Fibroblast of upper back skin (primary cell): ENCODE results near the gene DARS1.
"Not testable (repeated sequence)": the region's sequence is repeated elsewhere in the genome, so short reads cannot be mapped to it uniquely, and the experiment has no call there.

Experiments
- DNase-seq: peaks from one replicate; pipeline ENCODE4 v3.0.0-alpha.2; 2013

DARS1 gene

DNA sequence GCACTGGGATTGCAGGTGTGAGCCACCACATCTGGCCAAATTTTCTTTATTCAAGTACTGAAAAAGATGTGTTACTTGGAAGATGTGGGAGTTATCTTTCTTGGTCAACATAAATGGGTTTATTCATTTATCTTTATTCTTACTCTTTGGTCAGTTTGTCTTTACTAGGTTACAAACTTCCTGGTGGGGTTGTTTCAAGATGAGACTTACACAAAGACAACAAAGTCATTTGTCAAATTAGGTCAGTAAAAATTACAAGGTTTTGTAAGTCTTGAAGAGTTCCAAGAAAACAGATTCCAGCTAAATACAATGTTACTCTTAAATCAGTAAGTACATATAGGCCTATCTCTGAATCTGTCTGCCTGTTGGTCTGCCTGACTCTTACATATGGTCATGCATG is 48.9 kb downstream of the DARS1 start:
- DNase-seq, result no peak

DNA sequence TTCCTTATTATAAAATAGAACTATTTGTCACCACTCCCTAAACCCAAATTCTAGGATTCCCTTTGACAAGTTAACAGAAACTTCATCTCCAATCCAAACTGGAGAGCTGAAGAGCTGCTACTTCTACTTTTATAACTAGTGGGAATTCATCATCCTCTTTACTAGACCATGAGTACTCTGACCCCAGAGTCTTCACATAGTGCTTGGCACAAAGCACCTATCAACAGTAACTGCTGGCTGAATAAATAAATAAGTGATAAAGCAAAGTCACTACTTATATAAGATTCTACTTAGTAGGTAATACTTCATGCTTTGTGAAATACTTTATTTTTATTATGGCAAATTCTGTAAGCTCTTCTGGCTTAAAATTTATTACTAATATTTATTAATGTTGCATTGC is 49.5 kb downstream of the DARS1 start:
- DNase-seq, result no peak

DNA sequence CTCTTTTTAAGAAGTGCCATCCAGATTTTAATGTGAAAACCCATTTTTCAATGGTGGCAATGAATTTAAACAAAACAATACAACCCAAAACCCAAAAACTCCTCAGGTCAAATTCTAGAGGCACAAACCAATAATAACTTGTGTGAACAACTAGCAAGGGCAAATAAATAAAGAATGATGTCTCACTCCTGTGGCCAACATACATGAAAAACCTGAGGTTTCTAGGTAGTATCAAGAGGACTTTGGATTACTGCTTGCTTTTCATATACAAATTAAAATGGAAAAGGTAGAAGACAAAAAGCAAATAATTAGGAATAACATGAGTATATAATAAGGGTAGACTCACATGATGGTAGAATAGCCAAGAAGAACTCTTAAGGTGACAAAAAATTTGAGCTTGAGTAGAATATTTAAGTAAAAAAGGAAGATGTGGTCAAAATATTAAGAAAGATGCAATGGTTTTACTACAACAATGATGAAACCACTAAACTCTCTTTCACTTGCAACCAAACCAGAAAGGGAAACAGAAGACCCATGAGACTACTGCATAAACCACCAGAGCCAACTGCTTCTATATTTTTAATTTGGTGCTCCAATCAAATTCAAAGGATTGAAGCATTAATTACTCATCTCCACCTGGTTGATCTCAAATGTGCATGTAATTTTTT is 53.5 kb downstream of the DARS1 start:
- no peak for DNase-seq

DNA sequence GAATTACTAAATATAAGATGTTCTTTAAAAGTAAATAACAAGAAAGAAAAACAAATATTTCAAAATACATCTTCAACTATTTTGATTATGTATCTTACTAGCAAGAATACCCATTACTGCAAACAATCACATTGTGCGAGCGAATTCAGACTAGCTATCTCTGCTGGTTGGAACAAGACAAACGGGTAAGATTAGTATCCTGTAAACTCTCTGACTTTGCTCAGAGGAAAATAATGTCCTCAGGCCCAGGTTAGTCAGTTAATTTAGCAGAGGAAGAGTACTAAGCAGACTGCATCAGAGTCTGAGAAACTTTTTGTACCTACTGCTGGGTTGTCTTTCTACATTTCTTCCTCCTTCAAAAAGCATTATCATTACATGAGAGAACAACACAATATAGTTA is 58.8 kb downstream of the DARS1 start:
- DNase-seq, result no peak

DNA sequence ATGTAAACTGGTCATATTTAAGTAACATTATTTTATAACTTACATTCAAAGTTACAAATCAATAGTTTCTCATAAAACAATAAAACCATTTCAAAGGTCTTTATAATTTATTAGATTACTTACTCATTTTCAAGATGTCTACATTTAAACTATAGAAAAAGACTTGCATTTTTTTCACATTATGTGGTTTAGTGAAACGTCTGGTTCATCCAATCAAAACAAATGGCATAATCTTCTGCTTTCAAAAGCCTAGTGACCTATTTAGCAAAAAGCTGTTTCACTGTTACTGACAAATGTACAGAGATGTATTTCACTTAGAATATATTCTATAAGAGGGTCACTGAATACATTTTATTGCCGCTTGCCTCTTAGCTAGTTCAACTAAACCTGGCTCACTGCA is 59.9 kb downstream of the DARS1 start:
- DNase-seq, result peak; percentile 37

DNA sequence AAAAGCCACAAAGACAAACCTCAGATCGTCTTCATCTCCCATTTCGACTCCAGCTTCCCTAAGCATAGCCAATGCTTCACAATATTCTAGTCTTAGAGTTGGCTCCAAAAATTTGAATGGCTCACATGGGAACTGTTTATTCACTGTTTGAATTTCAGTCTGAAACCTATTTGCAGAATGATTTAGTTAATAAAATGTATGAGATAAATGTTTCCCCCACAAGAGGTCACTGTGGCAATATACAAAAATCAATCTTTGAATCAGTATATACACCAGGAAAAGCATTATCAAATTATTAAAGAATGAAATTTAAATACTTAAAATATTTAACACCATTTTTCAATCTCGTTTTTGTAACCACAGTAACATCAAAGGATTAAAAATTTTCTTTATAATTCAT is 69.2 kb downstream of the DARS1 start:
- DNase-seq, result peak; percentile 37

DNA sequence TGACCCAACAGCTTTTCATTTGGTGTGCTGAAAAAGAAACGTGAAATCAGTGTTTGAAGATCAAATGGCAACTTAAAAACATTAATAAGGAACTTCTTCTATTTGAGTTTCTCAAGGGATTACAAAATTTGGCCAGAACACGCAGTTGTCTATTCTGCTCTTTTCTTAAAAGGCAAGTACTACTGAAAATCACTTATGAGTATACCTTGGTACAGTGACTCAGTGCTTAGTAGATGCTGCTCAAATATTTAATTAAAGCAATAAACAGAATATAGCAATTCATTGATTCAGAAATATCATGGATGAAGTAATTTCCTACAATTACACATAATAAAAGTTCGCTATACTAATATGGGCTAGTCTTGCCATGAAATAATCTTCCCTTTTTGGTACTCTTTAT is 70.9 kb downstream of the DARS1 start:
- DNase-seq, result no peak

DNA sequence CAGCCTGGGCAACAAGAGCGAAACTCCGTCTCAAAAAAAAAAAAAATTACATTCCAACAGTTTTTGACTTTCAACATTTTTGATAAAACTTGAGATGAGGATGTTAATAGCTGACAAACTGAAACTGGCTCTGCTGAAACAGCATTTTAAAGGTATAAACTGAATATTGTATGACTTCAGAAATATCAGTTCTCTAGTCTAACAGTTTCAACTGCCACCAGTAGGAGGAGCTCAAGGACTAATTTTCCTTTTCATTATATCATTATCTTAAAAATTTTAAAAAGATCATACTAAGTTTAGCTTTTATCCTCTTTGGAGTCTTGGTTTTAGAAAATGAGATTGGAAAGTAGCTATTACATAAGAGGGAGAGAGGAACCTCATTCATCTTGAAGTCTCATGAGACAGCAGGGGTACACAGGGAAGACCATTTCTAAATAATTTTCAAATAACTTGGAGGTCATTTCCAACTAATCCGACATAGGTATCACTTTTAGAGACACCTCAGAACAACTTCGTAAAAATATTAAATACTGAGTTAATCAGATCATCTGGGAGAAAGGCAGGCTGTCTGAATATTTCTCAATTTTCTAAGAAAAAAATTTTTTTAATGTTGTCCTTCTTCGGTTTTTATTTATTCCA is 71.6 kb downstream of the DARS1 start:
- peak; percentile 47 for DNase-seq

DNA sequence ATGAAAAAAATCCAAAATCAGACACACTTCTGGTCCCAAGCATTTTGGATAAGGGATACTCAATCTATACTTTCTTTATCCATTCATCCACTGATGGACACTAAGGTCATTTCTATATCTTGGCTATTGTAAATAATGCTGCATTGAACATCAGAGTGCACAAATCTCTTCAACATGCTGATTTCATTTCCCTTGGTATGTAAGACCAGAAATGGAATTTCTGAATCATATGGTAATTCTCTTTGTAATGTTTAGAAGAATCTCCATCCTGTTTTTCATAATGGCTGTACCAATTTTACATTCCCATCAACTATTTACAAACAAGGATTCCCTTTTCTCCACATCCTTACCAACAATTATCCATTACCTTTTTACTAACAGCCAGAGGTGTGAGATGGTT is 75.5 kb downstream of the DARS1 start:
- peak; percentile 41 for DNase-seq

DNA sequence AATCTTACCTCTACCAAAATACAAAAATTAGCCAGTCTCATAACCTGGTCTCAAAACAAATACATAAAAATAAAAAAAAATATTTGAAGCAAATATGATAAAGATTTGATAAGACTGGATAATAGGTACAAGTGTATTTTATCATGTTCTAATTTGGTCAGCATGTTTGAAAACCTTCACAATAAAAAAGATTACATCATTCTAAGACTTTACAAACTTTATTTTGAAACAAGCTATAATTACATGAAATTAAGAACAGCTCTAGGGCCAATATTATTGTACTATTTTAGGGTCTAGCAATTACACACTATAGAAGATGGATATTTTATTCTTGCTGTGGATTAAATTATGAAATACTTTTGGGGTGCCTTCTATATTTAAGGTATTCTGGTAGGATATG is 79.7 kb downstream of the DARS1 start:
- DNase-seq, result no peak

DNA sequence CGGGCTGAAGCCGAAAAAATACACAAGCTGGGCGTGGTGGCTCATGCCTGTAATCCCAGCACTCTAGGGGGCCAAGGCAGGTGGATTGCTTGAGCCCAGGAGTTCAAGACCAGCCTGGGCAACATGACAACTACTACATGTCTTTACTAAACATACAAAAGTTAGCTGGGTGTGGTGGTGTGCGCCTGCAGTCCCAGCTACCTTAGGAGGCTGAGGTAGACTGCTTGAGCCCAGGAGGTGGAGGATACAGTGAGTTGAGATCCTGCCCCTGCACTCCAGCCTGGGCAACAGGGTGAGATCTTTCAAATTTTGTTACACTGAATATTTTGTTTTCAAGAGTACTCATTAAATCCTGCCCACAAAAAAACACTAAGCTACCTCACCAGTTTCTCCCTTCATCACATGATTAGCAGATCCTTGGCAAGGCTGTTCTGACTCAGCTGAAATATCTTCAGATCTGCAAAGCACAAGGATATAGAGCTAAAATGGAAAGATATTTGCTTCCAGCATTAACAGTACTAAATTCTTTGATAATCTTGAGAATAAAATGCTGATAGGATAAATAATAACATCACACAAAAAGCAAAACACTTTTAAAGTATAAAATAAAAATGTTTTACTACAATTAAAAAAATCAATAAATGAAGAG is 81.0 kb downstream of the DARS1 start:
- DNase-seq, result peak; percentile 10

DNA sequence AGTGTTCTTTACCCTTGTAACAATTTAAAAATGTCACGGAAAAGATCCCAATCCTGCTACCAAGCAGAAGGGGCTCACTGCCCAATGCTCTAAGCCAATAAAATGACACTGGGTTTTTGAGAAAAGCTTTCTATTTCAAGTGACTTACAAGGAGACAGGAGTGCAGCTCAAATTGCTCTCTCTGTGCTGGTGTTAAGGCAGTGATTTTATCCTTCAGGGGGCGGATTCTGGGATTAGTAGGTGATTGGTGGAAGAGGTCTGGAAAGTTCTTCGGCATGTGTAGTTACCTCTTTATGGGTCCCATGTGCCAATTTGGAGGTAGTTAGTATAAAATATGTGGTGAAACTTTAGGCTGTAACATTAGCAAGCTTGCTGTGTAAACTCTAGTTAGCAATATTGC is 81.8 kb downstream of the DARS1 start:
- DNase-seq, result no peak

DNA sequence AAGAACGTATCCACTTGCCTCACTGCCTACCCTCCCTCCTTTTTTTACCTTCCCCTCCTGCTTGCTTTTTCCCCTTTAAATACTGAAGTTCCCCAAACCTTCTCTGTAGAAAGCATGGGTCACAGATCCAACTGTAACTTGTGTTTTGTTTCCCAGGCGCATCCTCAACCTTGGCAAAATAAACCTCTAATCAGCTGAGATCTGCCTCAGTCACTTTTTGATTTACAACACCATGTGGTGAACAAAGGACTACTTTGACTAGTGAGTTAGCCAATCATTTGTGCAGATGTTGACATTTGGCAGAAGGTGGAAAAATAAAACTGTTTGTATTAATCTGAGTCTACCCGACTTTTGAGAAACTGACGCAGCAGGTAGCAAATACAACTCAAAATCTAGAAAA is 85.9 kb downstream of the DARS1 start:
- DNase-seq, result no peak

DNA sequence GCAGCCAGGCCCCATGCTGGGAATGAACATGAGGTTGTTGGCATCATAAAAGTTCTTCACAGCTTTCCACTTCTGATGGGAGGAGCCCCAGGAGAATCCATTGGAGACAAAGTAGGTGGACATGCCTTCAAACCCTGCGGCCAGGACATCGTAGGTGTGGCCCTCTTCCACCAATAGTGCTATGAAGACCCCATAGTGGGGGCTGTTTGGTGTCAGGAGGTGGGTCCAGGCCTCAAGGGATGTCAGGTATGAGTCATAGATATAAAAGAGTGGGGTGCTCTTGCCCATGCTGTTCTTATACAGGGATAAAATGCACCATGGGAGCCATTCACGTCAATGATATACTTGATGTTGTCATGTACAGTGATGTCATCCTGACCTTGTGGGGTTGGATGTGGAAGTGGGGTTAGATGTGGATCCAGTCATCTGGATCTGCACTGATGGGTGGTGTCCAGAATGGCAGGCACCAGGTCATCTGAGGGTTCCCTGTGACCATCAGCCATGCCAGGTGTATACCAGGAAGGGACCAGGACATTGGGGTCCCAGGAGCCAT is 87.1 kb downstream of the DARS1 start:
- DNase-seq, result no peak

DNA sequence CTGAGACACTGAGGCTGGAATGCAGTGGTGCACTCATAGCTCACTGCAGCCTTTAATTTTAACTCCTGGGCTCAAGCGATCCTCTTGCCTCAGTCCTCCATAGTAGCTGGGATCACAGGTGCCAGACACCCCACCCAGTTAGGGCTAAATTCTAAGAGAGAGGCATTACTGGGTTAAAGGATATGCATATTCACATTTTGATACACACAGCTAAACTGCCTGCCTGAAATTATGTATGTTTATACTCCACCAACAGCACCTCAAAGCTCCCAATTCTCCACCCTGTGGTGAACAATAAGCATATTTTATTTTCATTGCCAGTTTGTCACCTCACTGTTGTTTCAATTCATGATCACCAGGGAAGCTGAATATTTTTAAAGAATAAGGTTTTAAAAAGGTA is 90.5 kb downstream of the DARS1 start:
- no peak for DNase-seq

DNA sequence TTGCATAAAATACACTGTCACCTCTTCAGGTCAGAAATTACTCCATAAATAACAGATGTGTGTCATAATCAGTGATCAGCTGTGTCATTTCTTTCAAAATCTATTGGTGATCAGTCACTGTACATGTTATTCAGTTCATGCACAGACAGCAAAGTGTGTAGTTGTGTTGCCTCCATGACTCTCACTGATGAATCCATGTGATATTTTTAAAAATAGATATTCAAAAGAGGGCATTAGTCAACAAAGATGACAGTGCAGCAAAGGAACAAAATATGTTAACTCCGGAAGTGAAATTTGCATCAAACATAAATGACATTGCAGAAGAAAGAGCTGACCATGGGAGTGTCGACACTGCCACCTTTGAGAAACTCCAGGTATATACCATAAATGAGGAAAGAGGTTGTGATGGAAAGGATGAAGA is 92.0 kb downstream of the DARS1 start:
- no peak for DNase-seq

DNA sequence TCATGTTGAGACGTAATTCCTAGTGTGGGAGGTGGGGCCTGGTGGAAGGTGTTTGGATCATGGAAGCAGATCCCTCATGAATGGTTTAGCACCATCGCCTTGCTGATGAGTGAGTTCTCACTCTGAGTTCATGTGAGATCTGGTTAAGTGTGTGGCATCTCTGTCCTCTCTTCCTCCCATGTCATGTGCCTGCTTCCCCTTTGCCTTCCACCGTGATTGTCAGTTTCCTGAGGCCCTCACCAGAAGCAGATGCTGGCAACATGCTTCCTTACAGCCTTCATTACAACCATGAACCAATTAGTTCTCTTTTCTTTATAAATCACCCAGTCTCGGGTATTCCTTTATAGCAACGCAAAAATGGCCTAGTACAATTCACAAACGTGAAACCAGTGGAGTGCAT is 94.6 kb downstream of the DARS1 start:
- no peak for DNase-seq

DNA sequence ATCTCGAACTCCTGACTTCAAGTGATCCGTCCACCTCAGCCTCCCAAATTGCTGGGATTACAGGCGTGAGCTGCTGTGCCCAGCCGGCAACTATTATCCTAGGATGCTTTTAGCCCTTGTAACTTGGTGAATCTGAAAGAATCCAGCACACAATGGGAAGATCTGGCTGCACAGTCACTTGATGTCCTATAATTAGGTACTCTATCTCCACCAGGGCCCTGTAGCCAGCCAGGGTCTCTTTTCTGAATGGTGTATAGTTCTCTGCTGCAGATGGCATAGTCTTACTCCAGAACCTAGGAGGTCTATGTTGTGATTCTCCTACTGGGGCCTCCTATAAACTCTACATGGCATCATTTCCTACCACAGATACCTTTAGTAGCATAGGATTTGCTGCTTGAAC is 95.3 kb downstream of the DARS1 start:
- DNase-seq, result no peak

DNA sequence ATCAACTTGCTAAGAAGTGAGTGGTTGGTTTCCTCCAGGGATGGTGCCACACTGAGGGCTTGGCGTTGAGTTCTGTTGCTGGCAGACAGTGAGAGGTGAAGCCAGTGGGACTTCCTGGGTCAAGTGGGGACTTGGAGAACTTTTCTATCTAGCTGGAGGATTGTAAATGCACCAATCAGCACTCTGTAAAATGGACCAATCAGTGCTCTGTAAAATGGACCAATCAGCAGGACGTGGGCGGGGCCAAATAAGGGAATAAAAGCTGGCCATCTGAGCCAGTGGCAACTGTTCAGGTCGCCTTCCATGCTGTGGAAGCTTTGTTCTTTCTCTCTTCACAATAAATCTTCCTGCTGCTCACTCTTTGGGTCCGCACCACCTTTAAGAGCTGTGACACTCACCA is 96.8 kb downstream of the DARS1 start:
- not testable (repeated sequence) for DNase-seq

DNA sequence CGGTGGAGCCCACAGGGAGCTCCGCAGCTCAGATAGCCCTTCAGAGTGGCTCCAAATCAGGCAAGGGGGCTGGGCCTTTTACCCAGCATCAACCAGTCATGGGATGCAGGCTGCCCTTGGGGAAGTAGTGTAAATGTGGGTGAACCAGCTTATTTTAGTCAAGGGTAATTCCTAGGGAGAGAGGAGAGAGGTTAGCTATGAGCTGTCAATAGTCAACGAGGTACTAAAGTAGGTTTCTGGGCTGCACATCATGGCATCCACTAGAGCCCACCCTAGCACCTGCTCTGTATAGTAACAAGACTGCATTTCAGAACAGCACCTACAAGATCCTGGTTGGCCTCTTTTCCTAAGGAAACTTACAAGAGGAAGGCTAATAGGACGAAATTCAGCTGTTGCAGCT is 99.7 kb downstream of the DARS1 start:
- DNase-seq, result no peak

DNA sequence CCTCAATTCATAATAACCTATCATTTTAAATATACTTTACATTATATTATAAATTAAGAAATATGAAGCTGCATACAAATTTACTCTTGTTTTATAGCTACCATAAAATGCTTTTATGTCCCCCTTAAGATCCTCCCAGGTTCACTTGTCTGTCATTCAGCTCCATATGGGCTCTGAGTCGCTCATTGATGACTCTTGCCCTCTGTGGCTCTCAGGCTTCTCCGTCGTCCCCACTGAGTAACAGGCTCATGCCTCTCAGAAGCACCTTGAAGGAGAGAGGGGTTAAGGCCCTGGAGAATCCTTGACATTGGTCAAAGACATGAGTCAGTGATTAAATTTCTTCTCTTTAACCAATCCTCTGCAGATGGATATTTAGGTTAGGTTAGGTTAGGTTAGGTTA is 103.0 kb downstream of the DARS1 start:
- no peak for DNase-seq

DNA sequence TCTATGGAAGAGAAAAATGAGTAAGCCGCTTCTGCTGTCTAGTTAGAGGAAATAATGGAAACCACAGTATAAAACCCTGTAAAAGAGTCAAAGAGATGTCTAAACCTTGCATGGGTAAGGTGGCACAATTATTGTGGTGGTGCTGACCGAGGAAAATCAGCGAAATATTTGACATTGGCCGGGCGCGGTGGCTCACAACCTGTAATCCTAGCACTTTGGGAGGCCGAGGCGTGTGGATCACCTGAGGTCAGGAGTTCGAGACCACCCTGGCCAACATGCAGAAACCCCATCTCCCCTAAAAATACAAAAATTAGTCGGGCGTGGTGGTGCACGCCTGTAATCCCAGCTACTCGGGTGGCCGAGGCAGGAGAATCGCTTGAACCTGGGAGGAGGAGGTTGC is 108.7 kb downstream of the DARS1 start:
- DNase-seq, result not testable (repeated sequence)

DNA sequence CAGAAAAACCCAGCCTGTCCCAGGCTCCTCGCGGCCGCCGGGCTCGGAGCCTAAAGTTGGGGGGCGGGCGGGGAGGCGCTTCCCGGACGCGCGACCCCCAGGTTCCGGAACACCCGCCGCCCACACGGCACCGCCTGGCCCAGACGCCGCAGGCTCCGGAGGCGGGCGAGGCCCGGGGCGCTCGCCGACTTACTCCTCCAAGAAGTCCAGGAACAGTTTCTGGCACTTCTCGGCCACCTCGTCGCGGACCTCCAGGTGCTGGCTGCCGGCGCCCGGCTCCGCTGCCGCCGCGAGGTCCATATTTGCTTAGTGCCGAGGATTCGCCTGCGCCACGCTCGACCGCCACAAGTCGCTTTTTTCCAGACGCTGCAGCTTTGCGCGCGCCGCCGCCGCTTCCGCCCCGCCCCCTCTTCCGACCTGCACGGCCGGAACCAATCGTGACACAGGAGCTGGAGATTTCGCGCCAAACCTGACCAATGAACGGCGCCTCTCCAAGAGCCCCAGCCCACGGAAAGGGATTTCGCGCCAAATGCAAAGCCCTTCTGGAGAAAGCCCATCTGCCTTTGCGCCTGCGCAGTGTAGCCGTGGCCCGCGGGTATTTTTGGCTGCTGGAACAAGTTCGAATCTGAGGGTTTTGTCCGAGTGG is 109.2 kb downstream of the DARS1 start, which contains the start of gene MCM6:
Gene MCM6, minus strand, starts transcription at position 378 of the 646 bp plus-strand sequence. Its CDS starts 78 bp downstream, at position 300.
- DNase-seq, result peak; percentile 99
